ENCODE results near the gene ODAD4.
A peak's percentile ranks its signal among the peaks of the same experiment; 100 is the strongest.

The ODAD4 gene

GRCh38 chr17:41939693-41940090 lies 9.3 kb downstream of the ODAD4 start:
- DNase-seq (ENCODE audit: low read depth) = no peak

GRCh38 chr17:41941168-41941567 lies 10.8 kb downstream of the ODAD4 start:
- no peak for DNase-seq (ENCODE audit: low read depth)

DNA sequence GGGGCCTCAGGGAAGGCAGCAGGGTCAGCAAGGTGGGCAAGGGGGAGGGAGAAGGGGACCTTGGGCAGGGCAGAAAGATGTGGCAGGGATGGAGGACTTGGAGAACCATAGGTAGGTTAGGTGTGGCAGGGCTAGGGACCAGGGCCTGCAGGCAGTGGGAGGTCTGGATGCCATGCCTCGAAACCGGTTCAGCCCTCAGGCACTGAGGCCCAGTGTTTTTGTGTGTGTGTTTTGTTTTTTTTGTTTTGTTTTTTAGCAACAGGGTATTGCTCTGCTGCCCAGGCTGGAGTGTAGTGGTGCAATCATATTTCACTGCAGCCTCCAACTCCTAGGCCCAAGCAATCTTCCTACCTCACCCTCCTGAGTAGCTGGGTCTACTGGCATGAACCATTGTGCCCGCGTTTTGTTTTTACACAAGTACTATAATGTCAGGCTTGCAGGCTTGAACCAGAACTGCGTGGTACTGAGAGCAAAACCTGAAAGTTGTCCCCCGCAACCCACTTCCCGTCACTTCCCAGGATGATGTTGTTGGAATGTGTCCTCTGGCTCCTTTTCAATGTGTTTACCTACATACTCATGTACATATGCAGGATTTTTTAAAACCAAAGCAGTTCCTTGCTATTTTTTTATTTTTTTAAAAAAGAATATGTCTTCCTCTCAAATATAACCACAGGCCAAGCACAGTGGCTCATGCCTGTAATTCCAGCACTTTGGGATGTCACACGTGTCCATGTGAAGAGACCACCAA lies 12.4 kb downstream of the ODAD4 start:
- no peak for DNase-seq (ENCODE audit: low read depth)

DNA sequence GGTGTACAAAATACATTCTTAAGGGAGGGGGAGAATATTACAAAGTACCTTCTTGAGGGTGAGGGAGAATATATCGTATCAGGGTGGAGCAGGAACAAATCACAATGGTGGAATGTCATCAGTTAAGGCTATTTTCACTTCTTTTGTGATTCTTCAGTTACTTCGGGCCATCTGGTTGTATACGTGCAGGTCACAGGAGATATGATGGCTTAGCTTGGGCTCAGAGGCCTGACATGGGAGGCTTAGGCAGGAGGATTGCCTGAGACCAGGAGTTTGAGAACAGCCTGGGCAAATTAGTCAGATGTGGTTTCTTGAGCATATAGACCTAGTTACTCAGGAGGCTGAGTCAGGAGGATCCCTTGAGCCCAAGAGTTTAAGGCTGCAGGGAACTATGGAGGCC lies 13.1 kb downstream of the ODAD4 start:
- no peak for DNase-seq (ENCODE audit: low read depth)

- no peak for DNase-seq (ENCODE audit: low read depth)
Observed at GRCh38 chr17:41944943-41945342, 14.5 kb downstream of the ODAD4 start.

DNA sequence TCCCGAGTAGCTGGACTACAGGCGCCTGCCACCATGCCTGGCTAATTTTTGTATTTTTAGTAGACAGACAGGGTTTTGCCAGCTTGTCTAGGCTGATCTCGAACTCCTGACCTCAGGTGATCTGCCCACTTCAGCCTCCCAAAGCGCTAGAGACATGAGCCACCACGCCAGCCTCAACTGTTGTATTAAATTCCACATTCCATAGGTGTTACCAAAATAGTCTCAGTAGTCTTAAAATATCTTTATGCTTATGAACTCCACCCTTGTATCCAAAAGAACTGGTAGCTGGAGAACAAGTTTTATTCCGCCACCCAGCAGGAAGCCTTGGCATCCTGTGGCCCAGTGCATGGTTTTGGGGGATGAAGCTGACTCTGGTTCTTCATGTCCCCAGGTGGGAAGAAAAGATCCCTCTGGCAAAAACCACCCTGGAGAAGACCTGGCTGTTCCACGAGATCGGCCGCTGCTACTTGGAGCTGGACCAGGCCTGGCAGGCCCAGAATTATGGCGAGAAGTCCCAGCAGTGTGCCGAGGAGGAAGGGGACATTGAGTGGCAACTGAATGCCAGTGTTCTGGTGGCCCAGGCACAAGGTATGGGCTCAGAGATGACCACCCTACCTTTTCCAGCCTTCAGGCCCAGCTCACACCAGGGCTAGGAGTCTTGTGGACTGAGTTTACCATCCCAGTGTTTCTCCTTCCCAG lies 18.5 kb downstream of the ODAD4 start:
- DNase-seq (ENCODE audit: low read depth) = no peak

- DNase-seq (ENCODE audit: low read depth) = no peak
Observed at GRCh38 chr17:41956522-41956921, 26.1 kb downstream of the ODAD4 start.

DNA sequence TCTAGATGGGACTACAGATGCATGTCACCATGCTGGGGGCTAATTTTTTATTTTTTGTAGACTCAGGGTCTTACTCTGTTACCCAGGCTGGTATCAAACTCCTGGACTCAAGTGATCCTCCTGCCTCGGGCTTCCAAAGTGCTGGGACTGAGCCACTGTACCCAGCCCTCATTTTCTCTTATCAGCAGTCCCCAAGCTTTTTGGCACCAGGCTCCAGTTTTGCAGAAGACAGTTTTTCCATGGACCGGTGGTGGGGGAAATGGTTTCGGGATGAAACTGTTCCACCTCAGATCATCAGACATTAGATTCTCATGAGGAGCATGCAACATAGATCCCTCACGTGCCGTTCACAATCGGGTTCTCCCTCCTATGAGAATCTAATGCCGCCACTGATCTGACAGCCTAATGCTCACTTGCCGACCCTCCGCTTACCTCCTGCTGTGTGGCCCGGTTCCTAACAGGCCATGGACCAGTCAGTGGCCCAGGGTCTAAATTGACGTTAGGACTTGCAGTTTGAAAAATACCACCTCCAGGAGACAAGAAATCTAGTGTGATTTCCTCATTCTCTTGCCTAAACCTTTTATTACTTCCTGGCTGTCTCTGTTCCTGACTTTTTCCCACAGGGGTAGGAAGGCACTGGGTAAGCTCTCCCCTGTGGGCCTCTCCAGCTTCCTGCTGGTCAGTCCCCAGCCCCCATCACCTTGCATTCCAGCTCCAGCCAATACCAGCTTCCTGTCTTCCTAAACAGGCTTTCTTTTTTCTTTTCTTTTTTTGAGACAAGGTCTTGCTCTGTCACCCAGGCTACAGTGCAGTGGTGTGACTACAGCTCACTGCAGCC lies 26.8 kb downstream of the ODAD4 start:
- DNase-seq (ENCODE audit: low read depth) = no peak

DNA sequence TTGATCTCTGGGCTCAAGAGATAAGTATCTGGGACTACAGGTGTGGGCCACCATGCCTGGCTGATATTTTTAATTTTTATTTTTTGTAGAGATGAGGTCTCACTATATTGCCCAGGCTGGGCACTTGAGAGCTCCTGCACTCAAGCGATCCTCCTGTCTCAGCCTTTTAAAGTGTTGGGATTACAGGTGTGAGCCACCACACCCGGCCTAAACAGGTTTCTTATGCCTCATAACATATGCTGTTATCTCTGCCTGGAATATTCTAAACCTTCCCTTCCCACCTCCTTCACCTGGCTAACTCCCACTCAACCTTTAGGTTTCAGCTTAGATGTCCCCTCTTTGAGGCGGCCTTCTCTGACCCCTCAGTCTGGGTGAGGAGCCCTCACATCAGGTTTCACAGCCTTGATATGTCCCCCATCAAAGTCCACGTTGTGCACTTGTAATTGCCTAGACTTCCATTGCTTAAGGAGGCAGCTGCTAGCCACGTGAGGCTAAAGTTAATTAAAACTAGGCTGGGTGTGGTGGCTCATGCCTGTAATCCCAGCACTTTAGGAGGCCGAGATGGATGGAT lies 27.5 kb downstream of the ODAD4 start:
- no peak for DNase-seq (ENCODE audit: low read depth)

GRCh38 chr17:41959030-41959335 lies 28.6 kb downstream of the ODAD4 start:
- DNase-seq (ENCODE audit: low read depth) = no peak

DNA sequence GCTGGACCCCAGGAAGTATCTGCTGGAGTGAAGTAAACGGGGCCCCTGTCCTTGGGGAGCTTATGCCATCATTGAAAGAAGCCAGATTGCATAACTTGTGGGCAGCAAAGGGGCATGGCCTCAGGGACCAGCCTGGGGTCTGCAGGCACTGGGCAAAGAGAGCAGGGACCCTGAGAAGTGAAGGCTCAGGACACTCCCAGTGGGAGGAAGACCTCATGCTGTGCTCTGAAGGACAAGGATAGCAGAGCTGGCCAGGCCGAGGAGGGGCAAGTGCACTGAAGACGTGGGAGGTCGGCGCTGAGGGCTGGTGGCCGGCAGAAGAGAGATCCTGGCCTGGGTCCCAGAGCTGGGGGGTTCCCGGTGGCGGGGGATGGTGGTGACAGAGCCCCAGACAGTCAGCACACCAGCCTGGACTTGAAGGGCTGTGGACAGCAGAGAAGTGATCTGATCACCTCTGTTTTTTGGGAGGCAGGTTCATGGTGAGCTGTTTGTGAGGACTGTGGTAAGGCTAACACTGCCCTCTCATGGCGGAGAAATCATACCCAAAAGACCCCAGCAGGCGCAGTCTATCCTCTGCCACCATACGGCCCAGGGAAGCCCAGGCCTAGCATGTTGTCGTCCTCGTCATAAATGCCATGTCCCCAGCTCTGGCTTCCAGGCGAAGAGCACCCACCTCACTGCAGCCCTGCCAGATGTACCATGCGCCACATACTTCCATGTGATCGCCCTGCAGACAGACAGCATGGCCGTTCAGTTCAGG lies 29.1 kb downstream of the ODAD4 start:
- DNase-seq (ENCODE audit: low read depth) = no peak

DNA sequence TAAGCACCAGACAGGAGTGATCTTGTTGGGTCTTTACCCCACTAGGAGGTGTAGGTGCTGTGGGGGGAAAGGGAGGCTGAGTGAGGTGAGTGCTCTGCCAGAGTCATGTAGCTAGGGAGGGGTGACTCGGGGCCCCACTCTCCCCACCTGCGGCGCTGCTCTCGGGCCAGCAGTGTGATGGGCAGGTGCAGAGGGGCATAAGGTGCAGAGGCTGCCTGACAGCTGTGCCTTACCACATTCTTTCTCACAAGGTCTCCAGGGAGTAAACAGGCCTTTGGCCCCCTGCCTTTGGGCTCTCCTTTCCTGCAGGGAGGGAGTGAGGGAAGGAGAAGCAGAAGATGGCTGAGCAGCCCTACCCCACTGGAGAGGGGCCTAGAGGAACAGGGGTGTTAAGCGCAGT lies 31.7 kb downstream of the ODAD4 start:
- DNase-seq (ENCODE audit: low read depth) = no peak

DNA sequence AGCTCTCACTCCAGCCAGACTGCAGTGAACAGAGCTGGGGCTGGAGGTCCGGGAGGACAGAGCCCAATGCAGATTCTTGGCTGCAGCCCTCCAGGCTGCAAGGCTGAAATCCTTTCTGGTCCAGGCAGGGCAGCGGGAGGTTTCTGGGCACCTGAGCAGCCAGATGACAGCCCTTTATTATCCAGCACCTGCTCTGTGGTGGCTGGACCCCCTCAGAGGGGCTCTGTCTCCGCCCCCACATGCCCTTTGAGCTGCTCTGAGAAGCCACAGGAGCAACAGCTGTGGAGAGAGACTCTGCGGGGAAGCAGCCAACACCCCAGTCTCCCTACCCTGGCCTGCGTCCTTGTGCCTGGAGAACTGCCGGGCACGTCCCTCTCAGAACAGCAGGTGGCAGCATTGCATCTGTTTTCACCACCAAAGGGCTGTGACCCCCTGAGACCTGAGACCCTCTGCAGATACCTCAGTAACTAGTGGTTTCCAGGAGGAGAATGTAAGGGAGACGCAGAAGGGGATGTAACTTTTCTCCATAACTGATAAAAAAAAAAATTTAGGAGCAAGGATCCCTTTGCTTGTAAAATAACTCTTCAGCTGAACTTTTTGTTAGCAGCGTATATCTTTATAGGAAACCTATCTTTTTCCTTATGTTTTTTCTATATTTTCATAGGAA lies 32.5 kb downstream of the ODAD4 start:
- DNase-seq (ENCODE audit: low read depth) = peak; percentile 64

- DNase-seq (ENCODE audit: low read depth) = peak; percentile 69
Observed at GRCh38 chr17:41965694-41966462, 35.5 kb downstream of the ODAD4 start.

GRCh38 chr17:41966463-41967140 lies 36.2 kb downstream of the ODAD4 start, which contains the start of gene CNP:
Gene CNP, plus strand, starts transcription at chr17:41966795. Its CDS starts 90 bp downstream, at chr17:41966885.
- DNase-seq (ENCODE audit: low read depth) = peak; percentile 86

DNA sequence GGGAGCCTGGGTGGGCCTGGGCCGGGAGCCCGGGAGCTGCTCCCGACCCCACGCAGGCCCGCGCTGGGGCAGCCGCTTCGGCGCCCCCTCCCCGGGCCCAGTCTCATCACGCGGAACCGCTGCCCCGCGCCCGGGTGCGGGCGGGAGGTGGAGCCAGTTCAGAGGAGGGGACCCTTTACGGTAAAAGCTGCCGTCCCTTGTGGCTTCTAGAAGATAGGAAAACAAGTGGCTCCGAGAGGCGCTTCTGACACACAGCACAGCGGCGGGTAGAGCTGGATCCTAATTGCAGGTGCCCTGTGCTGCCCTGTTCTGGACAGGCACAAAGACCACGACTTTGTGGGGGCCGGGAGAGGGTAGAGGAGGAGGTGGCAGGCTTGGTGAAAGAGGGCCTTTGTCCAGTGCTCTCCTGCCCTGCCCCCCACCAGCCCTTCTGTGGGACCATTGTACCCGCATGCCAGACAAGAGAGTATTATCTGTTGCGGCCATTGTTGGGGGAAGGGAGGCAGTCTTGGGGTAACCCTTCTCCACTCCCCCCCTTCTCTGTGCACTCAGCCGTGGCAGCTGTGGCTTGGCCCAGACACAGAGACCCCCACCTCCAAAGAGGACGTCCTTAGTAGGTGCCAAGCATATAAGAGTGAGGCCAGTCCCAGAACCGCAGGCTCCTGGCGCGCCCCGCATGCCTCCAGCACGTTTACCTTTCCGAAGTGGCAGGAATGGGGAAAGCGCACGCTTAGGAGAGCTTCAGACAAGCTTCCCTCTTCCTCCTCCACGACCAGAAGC lies 36.9 kb downstream of the ODAD4 start:
- DNase-seq (ENCODE audit: low read depth) = peak; percentile 14

DNA sequence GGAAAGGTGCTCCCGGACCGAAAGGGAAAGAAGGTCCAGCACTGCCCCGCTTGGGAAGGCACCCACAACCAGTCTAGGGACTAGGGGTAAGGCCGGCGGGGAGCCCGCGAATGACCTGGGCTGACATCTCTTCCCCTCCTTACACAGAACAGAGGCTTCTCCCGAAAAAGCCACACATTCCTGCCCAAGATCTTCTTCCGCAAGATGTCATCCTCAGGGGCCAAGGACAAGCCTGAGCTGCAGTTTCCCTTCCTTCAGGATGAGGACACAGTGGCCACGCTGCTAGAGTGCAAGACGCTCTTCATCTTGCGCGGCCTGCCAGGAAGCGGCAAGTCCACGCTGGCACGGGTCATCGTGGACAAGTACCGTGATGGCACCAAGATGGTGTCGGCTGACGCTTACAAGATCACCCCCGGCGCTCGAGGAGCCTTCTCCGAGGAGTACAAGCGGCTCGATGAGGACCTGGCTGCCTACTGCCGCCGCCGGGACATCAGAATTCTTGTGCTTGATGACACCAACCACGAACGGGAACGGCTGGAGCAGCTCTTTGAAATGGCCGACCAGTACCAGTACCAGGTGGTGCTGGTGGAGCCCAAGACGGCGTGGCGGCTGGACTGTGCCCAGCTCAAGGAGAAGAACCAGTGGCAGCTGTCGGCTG lies 37.6 kb downstream of the ODAD4 start:
- no peak for DNase-seq (ENCODE audit: low read depth)

GRCh38 chr17:41968676-41969075 lies 38.3 kb downstream of the ODAD4 start:
- no peak for DNase-seq (ENCODE audit: low read depth)

Data from activated T-cell treated with anti-CD3 and anti-CD28 coated beads for 24 hours (primary cell).